ACHN (cell line): ENCODE results near the gene ICA1.

Experiments
- DNase-seq: peaks from one replicate; pipeline ENCODE4 v3.0.0-alpha.2; 2015
- in situ Hi-C: cut with HindIII; loops from 2 replicates; pipeline ENCODE4 v1.10.0; 2017; ENCODE audit warnings: low sequenced_read_pairs, low pct_ligation_motif_present, low pct_unique_long_range_greater_than_20kb

Gene ICA1

GRCh38 chr7:8211725-8212096 lies 50.3 kb downstream of the ICA1 start:
- in situ Hi-C loops, result loop anchor here (25.0 kb wide), 1 partner anchor 574 kb away; the partner anchor contains the start of gene UMAD1
- DNase-seq, result no peak

- DNase-seq, result no peak
- in situ Hi-C loops, result loop anchor here (25.0 kb wide), 1 partner anchor 574 kb away; the partner anchor contains the start of gene UMAD1
These were observed 50.9 kb downstream of the ICA1 start for GRCh38 chr7:8210845-8211724.

- no peak for DNase-seq
These were observed 52.6 kb downstream of the ICA1 start for GRCh38 chr7:8209353-8209752.

GRCh38 chr7:8208816-8209215 lies 53.2 kb downstream of the ICA1 start:
- in situ Hi-C loops, result loop anchor here (25.0 kb wide), 1 partner anchor 572 kb away; the partner anchor contains the start of gene UMAD1
- DNase-seq, result no peak

More at GRCh38 chr7:8209353-8209752, 52.6 kb downstream of the ICA1 start:
- in situ Hi-C loops, result loop anchor here (25.0 kb wide), 1 partner anchor 572 kb away; the partner anchor contains the start of gene UMAD1

- no peak for DNase-seq
- in situ Hi-C loops, result loop anchor here (25.0 kb wide), 1 partner anchor 570 kb away; the partner anchor contains the start of gene UMAD1
These were observed 55.0 kb downstream of the ICA1 start for GRCh38 chr7:8206956-8207355.

- in situ Hi-C loops, result loop anchor here (25.0 kb wide), 1 partner anchor 568 kb away; the partner anchor contains the start of gene UMAD1
These were observed 56.4 kb downstream of the ICA1 start for GRCh38 chr7:8205537-8205936.

GRCh38 chr7:8205031-8205387 lies 57.0 kb downstream of the ICA1 start:
- in situ Hi-C loops, result loop anchor here (25.0 kb wide), 1 partner anchor 568 kb away; the partner anchor contains the start of gene UMAD1
- DNase-seq, result no peak

More at GRCh38 chr7:8205537-8205936, 56.4 kb downstream of the ICA1 start:
- no peak for DNase-seq

GRCh38 chr7:8204339-8205030 lies 57.5 kb downstream of the ICA1 start:
- no peak for DNase-seq
- in situ Hi-C loops, result loop anchor here (25.0 kb wide), 1 partner anchor 567 kb away; the partner anchor contains the start of gene UMAD1

- DNase-seq, result no peak
- in situ Hi-C loops, result loop anchor here (25.0 kb wide), 1 partner anchor 565 kb away; the partner anchor contains the start of gene UMAD1
These were observed 60.0 kb downstream of the ICA1 start for GRCh38 chr7:8201846-8202441.

GRCh38 chr7:8200717-8201116 lies 61.2 kb downstream of the ICA1 start:
- in situ Hi-C loops, result loop anchor here (25.0 kb wide), 1 partner anchor 563 kb away; the partner anchor contains the start of gene UMAD1

GRCh38 chr7:8200316-8200715 lies 61.7 kb downstream of the ICA1 start:
- in situ Hi-C loops, result loop anchor here (25.0 kb wide), 1 partner anchor 563 kb away; the partner anchor contains the start of gene UMAD1
- no peak for DNase-seq

More at GRCh38 chr7:8200717-8201116, 61.2 kb downstream of the ICA1 start:
- DNase-seq, result no peak

GRCh38 chr7:8197994-8198698 lies 63.8 kb downstream of the ICA1 start:
- in situ Hi-C loops, result no loop called here
- DNase-seq, result no peak

- no peak for DNase-seq
- in situ Hi-C loops, result no loop called here
These were observed 69.1 kb downstream of the ICA1 start for GRCh38 chr7:8192897-8193296.

- in situ Hi-C loops, result no loop called here
- DNase-seq, result peak; percentile 80
These were observed 71.7 kb downstream of the ICA1 start for GRCh38 chr7:8190119-8190895.

GRCh38 chr7:8189625-8190024 lies 72.3 kb downstream of the ICA1 start:
- no peak for DNase-seq
- in situ Hi-C loops, result no loop called here

- DNase-seq, result no peak
- in situ Hi-C loops, result no loop called here
These were observed 75.9 kb downstream of the ICA1 start for GRCh38 chr7:8185926-8186683.

- in situ Hi-C loops, result no loop called here
- no peak for DNase-seq
These were observed 77.7 kb downstream of the ICA1 start for GRCh38 chr7:8184221-8184620.
